ENCODE measurements around the gene NEDD9. TPM values are rescaled to one million over a fixed set of nuclear protein-coding genes. Genes with fewer than 3 reads are reported as not detected.

NEDD9 gene
- total and polyA plus RNA-seq, 2 of the 4 experiments (the other 2 are of a cell fraction) = 7.6 to 16.5 TPM

GRCh38 chr6:11200356-11200755 lies 32.1 kb downstream of the NEDD9 start:
- WGBS, 2 experiments (ENCODE audit: extremely low coverage in 2 of 2, insufficient read length in 1 of 2) = no CpG with 5 or more reads among the region's 1 CpG
- Histone ChIP-seq H4K5ac (ENCODE audit: low read depth, low read length) (peak overlapping the region; percentile 88), H3K4ac (ENCODE audit: low read depth, low read length) (peak overlapping the region; percentile 92), H3K9me1 (ENCODE audit: insufficient read depth, low read length) (peaks cover 35% of the 10 kb centered on the region), H2BK5ac (ENCODE audit: low read depth, low read length, poor library complexity, severe bottlenecking) (peak overlapping the region; percentile 94), H2BK15ac (ENCODE audit: low read depth, low read length) (peak overlapping the region; percentile 88; the same call in 2 of the 3 replicates), H3K23ac (ENCODE audit: low read depth, low read length) (peak overlapping the region; percentile 82; the same call in 1 of the 2 replicates), H3K27me3 (ENCODE audit: control insufficient read depth, insufficient read depth, low read length) (no peaks in the 10 kb centered on the region), H3K36me3 (ENCODE audit: control insufficient read depth, insufficient read depth, low read length) (0 out of 2 replicates have a peak, but pooled peaks cover 5% of the 10 kb centered on the region), H3K27ac (ENCODE audit: insufficient read depth, low read length) (peak overlapping the region; percentile 84), H3K4me1 (ENCODE audit: control insufficient read depth, insufficient read depth, low read length) (peaks cover 42% of the 10 kb centered on the region), H2AK5ac (ENCODE audit: low read depth, low read length) (peak overlapping the region; percentile 99), H3K56ac (ENCODE audit: extremely low read depth, insufficient read depth, low read length) (peak overlapping the region; percentile 55), H3K4me2 (ENCODE audit: low read depth, low read length) (peak overlapping the region; percentile 24; the same call in 1 of the 2 replicates), H3K9ac (ENCODE audit: low read depth, low read length) (no peak overlapping the region), H2BK120ac (ENCODE audit: low read depth, low read length) (peak overlapping the region; percentile 89), H4K8ac (ENCODE audit: low read depth in 2 of 2, low read length in 2 of 2) (peak overlapping the region; percentile 83 to 91), H3K79me1 (ENCODE audit: low read depth in 1 of 2, low read length in 2 of 2) (peaks cover 33 to 80% of the 10 kb centered on the region in 2 experiments), H3K18ac (ENCODE audit: low read depth, low read length) (peak overlapping the region; percentile 90), H3K14ac (replicated peaks; ENCODE audit: low read depth, low read length) (peak overlapping the region; percentile 94), H3K4me3 (ENCODE audit: insufficient read depth, low read depth, low read length) (no peak overlapping the region), H2AK9ac (replicated peaks; ENCODE audit: low read depth, low read length, poor library complexity) (no peak overlapping the region), H3K9me3 (ENCODE audit: control insufficient read depth, insufficient read depth, low read length) (no peaks in the 10 kb centered on the region), H2AFZ (replicated peaks; ENCODE audit: low read length, poor library complexity) (no peak overlapping the region), H4K91ac (ENCODE audit: insufficient read depth, low read depth, low read length) (peak overlapping the region; percentile 96), H4K20me1 (ENCODE audit: insufficient read depth, low read length) (peaks cover 4% of the 10 kb centered on the region; the same call in 1 of the 2 replicates), H2BK20ac (ENCODE audit: low read depth, low read length) (peak overlapping the region; percentile 93)
- POLR2A ChIA-PET (ENCODE audit: unreplicated experiment) = no interaction called here
- no TSS peak for BruUV-seq (replicated peaks)
- dilution Hi-C loops (cut with HindIII; ENCODE audit: low sequenced_read_pairs, unreplicated experiment) = no loop called here
- in situ Hi-C loops (cut with MboI; ENCODE audit: low sequenced_read_pairs) = no loop called here
- ATAC-seq (ENCODE audit: low read depth) = peak; percentile 30
- intact Hi-C loops (cut with micrococcal nuclease) = no loop called here
- peak; percentile 46 for DNase-seq
- CTCF ChIA-PET = no interaction called here
- TF ChIP-seq RFX5 (IDR thresholded peaks at IDR 0.05; ENCODE audit: low read depth, low read length) = no peak
- TF ChIP-seq MAFK (IDR thresholded peaks at IDR 0.05; ENCODE audit: low read depth, low read length) = no peak
- TF ChIP-seq NFE2L2 (IDR thresholded peaks at IDR 0.05; ENCODE audit: low read depth, low read length) = no peak
- TF ChIP-seq, protein P1, sequence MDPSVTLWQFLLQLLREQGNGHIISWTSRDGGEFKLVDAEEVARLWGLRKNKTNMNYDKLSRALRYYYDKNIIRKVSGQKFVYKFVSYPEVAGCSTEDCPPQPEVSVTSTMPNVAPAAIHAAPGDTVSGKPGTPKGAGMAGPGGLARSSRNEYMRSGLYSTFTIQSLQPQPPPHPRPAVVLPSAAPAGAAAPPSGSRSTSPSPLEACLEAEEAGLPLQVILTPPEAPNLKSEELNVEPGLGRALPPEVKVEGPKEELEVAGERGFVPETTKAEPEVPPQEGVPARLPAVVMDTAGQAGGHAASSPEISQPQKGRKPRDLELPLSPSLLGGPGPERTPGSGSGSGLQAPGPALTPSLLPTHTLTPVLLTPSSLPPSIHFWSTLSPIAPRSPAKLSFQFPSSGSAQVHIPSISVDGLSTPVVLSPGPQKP (IDR thresholded peaks at IDR 0.05; ENCODE audit: borderline replicate concordance, low read depth, low read length) = no peak

Data from IMR-90 (cell line).